HCT116 (cell line): ENCODE results near the gene CCDC124. TPM values are rescaled to one million over a fixed set of nuclear protein-coding genes. Genes with fewer than 3 reads are reported as not detected.

Experiments used
- ATAC-seq: fragments of 200-7000 bp; cut with Tn5 transposase; 2 replicates; pipeline ENCODE4 v1.9.1; 2020; ENCODE audit warnings: mild to moderate bottlenecking, moderate library complexity
- BruUV-seq: library from RNA; stranded (reverse); fragments of 400-500 nt; replicated peaks from 2 replicates; lab custom pipeline; 2021; lab: Mats Ljungman, UMichigan
- CTCF ChIA-PET: fragments of 300-600 bp; sonication (Branson Sonifier 250); formaldehyde crosslinking; loops from one replicate; lab custom pipeline; 2021; ENCODE audit warnings: antibody characterized with exemption; lab: Charles Lee
- POLR2A ChIA-PET: fragments of 300-600, 350-600 bp; sonication (Branson Sonifier 250); formaldehyde crosslinking; loops from one replicate; lab custom pipeline; 2021; ENCODE audit warnings: antibody characterized with exemption; lab: Charles Lee
- RAD21 ChIA-PET, 2 experiments: fragments of 300-600 bp; sonication (Branson Sonifier 250); formaldehyde crosslinking; loops; one replicate each; lab custom pipeline; 2023; ENCODE audit warnings: low total read pairs in 2 of 2; ENCODE audit not compliant: uncharacterized antibody in 2 of 2, unreplicated experiment in 2 of 2, low non-redundant PET in 1 of 2; lab: Charles Lee
- DNase-seq: peaks from one replicate; pipeline ENCODE4 v3.0.0-alpha.2; 2010; ENCODE audit warnings: low read depth, low spot score
- H2AFZ ChIP-seq: fragments of 200-600 bp; shearing (Covaris generic), sonication (generic); 2 replicates; pipeline ENCODE4 v1.6.1; 2017; ENCODE audit warnings: low read depth, mixed run types, mixed read lengths, antibody characterized with exemption, low read length; ENCODE audit not compliant: poor library complexity, severe bottlenecking
- H3K27ac ChIP-seq: 2 replicates; pipeline ENCODE4 v1.5.1; 2012; ENCODE audit warnings: low read depth, low read length
- H3K27me3 ChIP-seq: fragments of 200-600 bp; sonication (generic); 2 replicates; pipeline ENCODE4 v1.6.1; 2016; ENCODE audit warnings: mixed run types, low read length, mixed read lengths; ENCODE audit not compliant: insufficient read depth
- H3K36me3 ChIP-seq, 2 experiments: fragments of 200-500 bp in 1 of 2; fragments of 200-600 bp in 1 of 2; sonication (Bioruptor generic) in 1 of 2; sonication (generic) in 1 of 2; 2 replicates each; pipeline versions ENCODE4 v1.5.1 to v1.6.1; 2014 to 2016; ENCODE audit warnings: low read length in 2 of 2, inconsistent platforms in 1 of 2, mixed read lengths in 1 of 2, mixed run types in 1 of 2; ENCODE audit not compliant: insufficient read depth in 2 of 2, control insufficient read depth in 1 of 2
- H3K4me1 ChIP-seq, 2 experiments: fragments of 200-600 bp in 1 of 2; sonication (generic) in 1 of 2; 2 replicates each; pipeline versions ENCODE4 v1.5.1 to v1.6.1; 2012 to 2017; ENCODE audit warnings: low read length in 2 of 2, inconsistent platforms in 1 of 2, mild to moderate bottlenecking in 1 of 2, mixed read lengths in 1 of 2, mixed run types in 1 of 2, moderate library complexity in 1 of 2; ENCODE audit not compliant: insufficient read depth in 2 of 2, control insufficient read depth in 1 of 2
- H3K4me2 ChIP-seq: fragments of 200-600 bp; sonication (generic); 2 replicates; pipeline ENCODE4 v1.6.1; 2017; ENCODE audit warnings: mixed run types, low read length, mixed read lengths
- H3K4me3 ChIP-seq, 2 experiments: fragments of 200-600 bp in 1 of 2; sonication (generic) in 1 of 2; replicated peaks in 1 of 2; 2 replicates each; pipeline ENCODE4 v1.5.1; 2011 to 2016; ENCODE audit warnings: low read length in 2 of 2, control low read depth in 1 of 2, low read depth in 1 of 2, mild to moderate bottlenecking in 1 of 2, mixed read lengths in 1 of 2, mixed run types in 1 of 2
- H3K79me2 ChIP-seq: fragments of 200-600 bp; sonication (generic); 2 replicates; pipeline ENCODE4 v1.6.1; 2017; ENCODE audit warnings: mild to moderate bottlenecking, mixed run types, low read length, moderate library complexity, mixed read lengths; ENCODE audit not compliant: insufficient read depth
- H3K9ac ChIP-seq: fragments of 200-600 bp; sonication (generic); 2 replicates; pipeline ENCODE4 v1.6.1; 2016; ENCODE audit warnings: low read length, mixed read lengths
- H3K9me2 ChIP-seq: fragments of 200-600 bp; sonication (generic), shearing (Covaris generic); 2 replicates; pipeline ENCODE4 v1.6.1; 2017; ENCODE audit warnings: mixed run types, mild to moderate bottlenecking, moderate library complexity; ENCODE audit not compliant: insufficient read depth
- H3K9me3 ChIP-seq, 2 experiments: fragments of 200-500 bp in 1 of 2; fragments of 200-600 bp in 1 of 2; sonication (Bioruptor generic) in 1 of 2; sonication (generic) in 1 of 2; 2 replicates each; pipeline ENCODE4 v1.6.1; 2014 to 2017; ENCODE audit warnings: low read length in 2 of 2, mixed read lengths in 2 of 2, inconsistent platforms in 1 of 2, low read depth in 1 of 2, mild to moderate bottlenecking in 1 of 2, mixed run types in 1 of 2, moderate library complexity in 1 of 2; ENCODE audit not compliant: control insufficient read depth in 1 of 2, insufficient read depth in 1 of 2
- H4K20me1 ChIP-seq: fragments of 200-600 bp; sonication (generic), shearing (Covaris generic); 2 replicates; pipeline ENCODE4 v1.6.1; 2017; ENCODE audit warnings: mixed run types, mild to moderate bottlenecking, moderate library complexity; ENCODE audit not compliant: insufficient read depth
- ATF3 ChIP-seq: IDR thresholded peaks from 2 replicates; pipeline ENCODE4 v1.6.1; 2012
- CEBPB ChIP-seq: IDR thresholded peaks from 2 replicates; pipeline ENCODE4 v1.6.1; 2012; ENCODE audit warnings: low read depth
- EGR1 ChIP-seq: IDR thresholded peaks from 2 replicates; pipeline ENCODE4 v1.6.1; 2012; ENCODE audit warnings: low read depth
- ELF1 ChIP-seq: IDR thresholded peaks from 2 replicates; pipeline ENCODE4 v1.6.1; 2012; ENCODE audit warnings: low read depth, borderline replicate concordance
- EZH2 ChIP-seq: fragments of 200-600 bp; sonication (generic); IDR thresholded peaks from 2 replicates; pipeline ENCODE4 v1.6.1; 2017; ENCODE audit warnings: antibody characterized with exemption, mixed run types
- EZH2phosphoT487 ChIP-seq: fragments of 200-600 bp; IDR thresholded peaks from 2 replicates; pipeline ENCODE4 v1.6.1; 2018; ENCODE audit warnings: antibody characterized with exemption, borderline replicate concordance
- FOSL1 ChIP-seq: IDR thresholded peaks from 2 replicates; pipeline ENCODE4 v1.6.1; 2012; ENCODE audit warnings: low read depth
- JUND ChIP-seq: IDR thresholded peaks from 2 replicates; pipeline ENCODE4 v1.6.1; 2012
- MAX ChIP-seq: IDR thresholded peaks from 2 replicates; pipeline ENCODE4 v1.6.1; 2012
- POLR2A ChIP-seq: IDR thresholded peaks from 2 replicates; pipeline ENCODE4 v1.7.0; 2011; ENCODE audit warnings: borderline replicate concordance; ENCODE audit not compliant: insufficient read depth, insufficient read length; ENCODE audit errors: extremely low read depth
- POLR2AphosphoS5 ChIP-seq: IDR thresholded peaks from 2 replicates; pipeline ENCODE4 v1.6.1; 2011; ENCODE audit warnings: mild to moderate bottlenecking, low read depth, low read length, moderate library complexity
- SIN3A ChIP-seq: IDR thresholded peaks from 2 replicates; pipeline ENCODE4 v1.6.1; 2012; ENCODE audit warnings: low read depth
- SRF ChIP-seq: IDR thresholded peaks from 2 replicates; pipeline ENCODE4 v1.6.1; 2012; ENCODE audit warnings: low read depth
- TCF7L2 ChIP-seq: IDR thresholded peaks from 2 replicates; pipeline ENCODE4 v1.7.0; 2011; ENCODE audit warnings: borderline replicate concordance, inconsistent platforms; ENCODE audit not compliant: insufficient read depth, insufficient read length; ENCODE audit errors: extremely low read depth
- ZBTB33 ChIP-seq: IDR thresholded peaks from 2 replicates; pipeline ENCODE4 v1.6.1; 2011; ENCODE audit warnings: mild to moderate bottlenecking, low read length, moderate library complexity; ENCODE audit not compliant: insufficient replicate concordance; ENCODE audit errors: extremely low read depth
- ZFX ChIP-seq: fragments of 450-650 bp; IDR thresholded peaks from 2 replicates; pipeline ENCODE4 v1.6.1; 2017
- ZNF274 ChIP-seq: fragments of 200-500 bp; sonication (Bioruptor generic); IDR thresholded peaks from 2 replicates; pipeline ENCODE4 v1.6.1; 2014; ENCODE audit warnings: mild to moderate bottlenecking, low read depth, low read length, inconsistent platforms
- intact Hi-C: fragments of 100-400 bp; cut with micrococcal nuclease; formaldehyde crosslinking; loops from 2 replicates; pipeline ENCODE4 v1.10.0; 2022
- total RNA-seq: library from RNA; stranded (reverse); gene quantifications from one replicate; pipeline ENCODE4 v1.2.1, GENCODE V29; 2021; ENCODE audit not compliant: unreplicated experiment

The CCDC124 gene
- total RNA-seq, 1 experiment from 2014 or later, result 177 TPM

- Histone ChIP-seq H3K79me2 (no peaks in the 10 kb centered on the region), H3K4me3 (no peak overlapping the region), H3K9me2 (no peaks in the 10 kb centered on the region), H3K27me3 (no peaks in the 10 kb centered on the region), H3K9ac (peak overlapping the region; percentile 27; the same call in 1 of the 2 replicates), H3K27ac (no peak overlapping the region), H3K9me3 (no peaks in the 10 kb centered on the region), H3K4me1 (peaks cover 5 to 17% of the 10 kb centered on the region in 2 experiments), H2AFZ (no peak overlapping the region), H3K36me3 (no peaks in the 10 kb centered on the region), H3K4me2 (peak overlapping the region; percentile 66), H4K20me1 (no peaks in the 10 kb centered on the region)
- no TSS peak for BruUV-seq
- intact Hi-C loops, result no loop called here
- ATAC-seq (no peak), DNase-seq (no peak)
- TF ChIP-seq ZBTB33, result no peak
- POLR2A ChIA-PET, result no interaction called here
- RAD21 ChIA-PET, result no interaction called here
- CTCF ChIA-PET, result no interaction called here
These were observed 10.7 kb upstream of the CCDC124 start for GRCh38 chr19:17922138-17922537.

- Histone ChIP-seq H2AFZ (no peak overlapping the region), H3K4me2 (no peak overlapping the region), H3K79me2 (no peaks in the 10 kb centered on the region), H3K4me1 (peaks cover 8 to 22% of the 10 kb centered on the region in 2 experiments), H3K9me2 (no peaks in the 10 kb centered on the region), H3K9me3 (no peaks in the 10 kb centered on the region), H3K36me3 (no peaks in the 10 kb centered on the region), H3K27ac (no peak overlapping the region), H3K27me3 (no peaks in the 10 kb centered on the region), H4K20me1 (no peaks in the 10 kb centered on the region), H3K4me3 (no peak overlapping the region), H3K9ac (no peak overlapping the region)
- DNase-seq (no peak), ATAC-seq (no peak)
- POLR2A ChIA-PET, result interaction anchor here (1.1 kb wide), 1 partner anchor 67 kb away, joined by 4 read pairs; the partner anchor contains the start of gene RPL18A
- intact Hi-C loops, result no loop called here
- CTCF ChIA-PET, result no interaction called here
- no peak for TF ChIP-seq ZFX
- TF ChIP-seq ATF3, result no peak
- TF ChIP-seq EZH2phosphoT487, result no peak
- no peak for TF ChIP-seq TCF7L2
- no peak for TF ChIP-seq ZNF274
- TF ChIP-seq JUND, result no peak
- no peak for TF ChIP-seq POLR2A
- no peak for TF ChIP-seq ELF1
- no peak for TF ChIP-seq POLR2AphosphoS5
- TF ChIP-seq EGR1, result no peak
- TF ChIP-seq EZH2, result no peak
- TF ChIP-seq MAX, result no peak
- TF ChIP-seq SIN3A, result no peak
- TF ChIP-seq CEBPB, result no peak
- no peak for TF ChIP-seq SRF
- no peak for TF ChIP-seq FOSL1
- no TSS peak for BruUV-seq
- RAD21 ChIA-PET, result no interaction called here
These were observed 6.8 kb upstream of the CCDC124 start for GRCh38 chr19:17926044-17926443.
